Spleen (tissue), 7 donors: ENCODE measurements around the gene CYP4Z1.
"Not testable (repeated sequence)": the region's sequence is repeated elsewhere in the genome, so short reads cannot be mapped to it uniquely, and the experiment has no call there.

Experiments
- POLR2A ChIP-seq, 3 donors: fragments of 450-650 bp; IDR thresholded peaks; one replicate each; pipeline ENCODE4 v1.5.1; 2017; ENCODE audit warnings: antibody characterized with exemption in 3 of 3, mild to moderate bottlenecking in 1 of 3
- TF ChIP-seq, protein P1 (sequence below), 11 experiments: fragments of 200-600 bp in 7 of 11; fragments of 450-650 bp in 4 of 11; sonication (generic) in 4 of 11; IDR thresholded peaks in 8 of 11; conservative IDR thresholded peaks in 3 of 11; 1 replicate in 7 of 11; 2 replicates in 4 of 11; pipeline versions ENCODE4 v1.4.0 to v1.8.0; 2016 to 2021; ENCODE audit warnings: antibody characterized with exemption in 11 of 11, inconsistent platforms in 4 of 11, mild to moderate bottlenecking in 1 of 11
- donor health status: DM: no; HTN: no; CAD: no; lungs with moderate emphysema.
- donor health status: DM: no; HTN: no; CAD: no.
- donor health status: DM: no; HTN: no; CAD: no.

DNA sequence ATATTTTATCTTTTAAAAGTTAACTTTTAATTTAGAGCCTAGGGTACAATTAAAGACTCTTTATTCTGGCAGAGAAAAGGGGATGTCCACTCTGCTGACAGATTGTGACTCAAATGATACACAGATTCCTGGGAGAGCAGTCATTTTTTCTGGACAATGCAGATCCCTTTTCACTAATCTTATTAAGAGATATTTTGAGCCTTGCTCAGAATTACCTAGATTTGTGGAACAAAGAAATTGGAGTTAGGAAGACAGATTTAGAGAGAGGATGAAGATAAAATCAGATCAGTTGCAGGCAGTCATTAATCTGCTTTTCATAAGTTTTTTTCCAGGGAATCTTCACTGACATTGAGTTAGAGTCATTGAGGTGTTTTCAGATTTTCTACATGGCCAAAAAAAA is 42.5 kb downstream of the CYP4Z1 start:
- TF ChIP-seq, protein P1, sequence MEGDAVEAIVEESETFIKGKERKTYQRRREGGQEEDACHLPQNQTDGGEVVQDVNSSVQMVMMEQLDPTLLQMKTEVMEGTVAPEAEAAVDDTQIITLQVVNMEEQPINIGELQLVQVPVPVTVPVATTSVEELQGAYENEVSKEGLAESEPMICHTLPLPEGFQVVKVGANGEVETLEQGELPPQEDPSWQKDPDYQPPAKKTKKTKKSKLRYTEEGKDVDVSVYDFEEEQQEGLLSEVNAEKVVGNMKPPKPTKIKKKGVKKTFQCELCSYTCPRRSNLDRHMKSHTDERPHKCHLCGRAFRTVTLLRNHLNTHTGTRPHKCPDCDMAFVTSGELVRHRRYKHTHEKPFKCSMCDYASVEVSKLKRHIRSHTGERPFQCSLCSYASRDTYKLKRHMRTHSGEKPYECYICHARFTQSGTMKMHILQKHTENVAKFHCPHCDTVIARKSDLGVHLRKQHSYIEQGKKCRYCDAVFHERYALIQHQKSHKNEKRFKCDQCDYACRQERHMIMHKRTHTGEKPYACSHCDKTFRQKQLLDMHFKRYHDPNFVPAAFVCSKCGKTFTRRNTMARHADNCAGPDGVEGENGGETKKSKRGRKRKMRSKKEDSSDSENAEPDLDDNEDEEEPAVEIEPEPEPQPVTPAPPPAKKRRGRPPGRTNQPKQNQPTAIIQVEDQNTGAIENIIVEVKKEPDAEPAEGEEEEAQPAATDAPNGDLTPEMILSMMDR (IDR thresholded peaks at IDR 0.05 in 8 of 11, conservative IDR thresholded peaks at IDR 0.05 in 3 of 11): not testable (repeated sequence)
- TF ChIP-seq POLR2A (IDR thresholded peaks at IDR 0.05): not testable (repeated sequence)
